WTC11 (cell line): ENCODE measurements around the gene KLHL26. TPM values are rescaled to one million over a fixed set of nuclear protein-coding genes. Genes with fewer than 3 reads are reported as not detected.
A peak's percentile ranks its signal among the peaks of the same experiment; 100 is the strongest.

Source experiments
- ARID4B ChIP-seq: sonication (generic); formaldehyde crosslinking; IDR thresholded peaks from 2 replicates; pipeline ENCODE4 v1.8.0; 2023; ENCODE audit warnings: missing genetic modification reagents, mild to moderate bottlenecking, borderline replicate concordance
- ATF1 ChIP-seq: sonication (generic); formaldehyde crosslinking; IDR thresholded peaks from 2 replicates; pipeline ENCODE4 v1.8.1; 2023; ENCODE audit warnings: mild to moderate bottlenecking, moderate library complexity, missing genetic modification reagents
- ATF2 ChIP-seq: sonication (generic); formaldehyde crosslinking; IDR thresholded peaks from 2 replicates; pipeline ENCODE4 v1.8.1; 2022; ENCODE audit warnings: low read depth, missing genetic modification reagents, borderline replicate concordance
- ATF3 ChIP-seq: sonication (generic); formaldehyde crosslinking; conservative IDR thresholded peaks from 2 replicates; pipeline ENCODE4 v1.8.1; 2022; ENCODE audit warnings: mild to moderate bottlenecking, missing genetic modification reagents
- CBFB ChIP-seq: sonication (generic); formaldehyde crosslinking; IDR thresholded peaks from 2 replicates; pipeline ENCODE4 v1.8.1; 2022; ENCODE audit warnings: mild to moderate bottlenecking, low read depth, missing genetic modification reagents
- CREM ChIP-seq: sonication (generic); formaldehyde crosslinking; IDR thresholded peaks from 2 replicates; pipeline ENCODE4 v1.8.1; 2022; ENCODE audit warnings: mild to moderate bottlenecking, missing genetic modification reagents, moderate library complexity
- E2F4 ChIP-seq: sonication (generic); formaldehyde crosslinking; IDR thresholded peaks from 2 replicates; pipeline ENCODE4 v1.8.1; 2022; ENCODE audit warnings: low read depth, mild to moderate bottlenecking, moderate library complexity, missing genetic modification reagents, borderline replicate concordance
- ETV6 ChIP-seq: sonication (generic); formaldehyde crosslinking; IDR thresholded peaks from 2 replicates; pipeline ENCODE4 v1.8.1; 2022; ENCODE audit warnings: mild to moderate bottlenecking, missing genetic modification reagents
- FOXP1 ChIP-seq: sonication (generic); formaldehyde crosslinking; IDR thresholded peaks from 2 replicates; pipeline ENCODE4 v1.8.0; 2022; ENCODE audit warnings: missing genetic modification reagents, mild to moderate bottlenecking, moderate library complexity, borderline replicate concordance
- GABPB1 ChIP-seq: sonication (generic); formaldehyde crosslinking; IDR thresholded peaks from 2 replicates; pipeline ENCODE4 v1.8.1; 2023; ENCODE audit warnings: mild to moderate bottlenecking, missing genetic modification reagents
- GTF2I ChIP-seq: fragments of 250-450 bp; sonication (Bioruptor Pico); conservative IDR thresholded peaks from 2 replicates; pipeline ENCODE4 v1.4.0; 2021; ENCODE audit warnings: mild to moderate bottlenecking
- JAZF1 ChIP-seq: fragments of 250-450 bp; sonication (Bioruptor Pico); IDR thresholded peaks from 2 replicates; pipeline ENCODE4 v1.9.0; 2021; ENCODE audit warnings: moderate library complexity, mild to moderate bottlenecking, inconsistent platforms
- MXD4 ChIP-seq: fragments of 250-450 bp; sonication (Bioruptor Pico); IDR thresholded peaks from 2 replicates; pipeline ENCODE4 v1.8.0; 2021; ENCODE audit warnings: mild to moderate bottlenecking, moderate library complexity, borderline replicate concordance
- NFE2L1 ChIP-seq: sonication (generic); formaldehyde crosslinking; IDR thresholded peaks from 2 replicates; pipeline ENCODE4 v1.8.1; 2023; ENCODE audit warnings: missing genetic modification reagents
- NR3C1 ChIP-seq: sonication (generic); formaldehyde crosslinking; conservative IDR thresholded peaks from 2 replicates; pipeline ENCODE4 v1.8.1; 2023; ENCODE audit warnings: low read depth, mild to moderate bottlenecking, missing genetic modification reagents
- STAT6 ChIP-seq: sonication (generic); formaldehyde crosslinking; conservative IDR thresholded peaks from 2 replicates; pipeline ENCODE4 v1.8.1; 2023; ENCODE audit warnings: mild to moderate bottlenecking, low read depth, missing genetic modification reagents, moderate library complexity
- USF1 ChIP-seq: sonication (generic); formaldehyde crosslinking; IDR thresholded peaks from 2 replicates; pipeline ENCODE4 v1.8.0; 2022; ENCODE audit warnings: mild to moderate bottlenecking, missing genetic modification reagents
- USF2 ChIP-seq: sonication (generic); formaldehyde crosslinking; IDR thresholded peaks from 2 replicates; pipeline ENCODE4 v1.8.1; 2023; ENCODE audit warnings: mild to moderate bottlenecking, missing genetic modification reagents, moderate library complexity
- ZNF138 ChIP-seq: sonication (generic); formaldehyde crosslinking; conservative IDR thresholded peaks from 2 replicates; pipeline ENCODE4 v1.8.1; 2022; ENCODE audit warnings: mild to moderate bottlenecking, moderate library complexity, missing genetic modification reagents
- ZNF232 ChIP-seq: sonication (generic); formaldehyde crosslinking; IDR thresholded peaks from 2 replicates; pipeline ENCODE4 v1.8.0; 2022; ENCODE audit warnings: mild to moderate bottlenecking, missing genetic modification reagents
- ZNF317 ChIP-seq: sonication (generic); formaldehyde crosslinking; IDR thresholded peaks from 2 replicates; pipeline ENCODE4 v1.8.1; 2023; ENCODE audit warnings: low read depth, mild to moderate bottlenecking, moderate library complexity, missing genetic modification reagents, borderline replicate concordance
- ZNF425 ChIP-seq: fragments of 250-450 bp; sonication (Bioruptor Pico); conservative IDR thresholded peaks from 2 replicates; pipeline ENCODE4 v1.9.0; 2021; ENCODE audit warnings: mild to moderate bottlenecking
- total RNA-seq: library from RNA; stranded (reverse); gene quantifications from 3 replicates; pipeline ENCODE4 v1.2.3, GENCODE V29; 2021
- TF ChIP-seq, protein P1 (sequence below): sonication (generic); formaldehyde crosslinking; IDR thresholded peaks from 2 replicates; pipeline ENCODE4 v1.8.0; 2022; ENCODE audit warnings: mild to moderate bottlenecking, missing genetic modification reagents

KLHL26 gene
- total RNA-seq, 1 experiment from 2014 or later = 13.1 TPM

DNA sequence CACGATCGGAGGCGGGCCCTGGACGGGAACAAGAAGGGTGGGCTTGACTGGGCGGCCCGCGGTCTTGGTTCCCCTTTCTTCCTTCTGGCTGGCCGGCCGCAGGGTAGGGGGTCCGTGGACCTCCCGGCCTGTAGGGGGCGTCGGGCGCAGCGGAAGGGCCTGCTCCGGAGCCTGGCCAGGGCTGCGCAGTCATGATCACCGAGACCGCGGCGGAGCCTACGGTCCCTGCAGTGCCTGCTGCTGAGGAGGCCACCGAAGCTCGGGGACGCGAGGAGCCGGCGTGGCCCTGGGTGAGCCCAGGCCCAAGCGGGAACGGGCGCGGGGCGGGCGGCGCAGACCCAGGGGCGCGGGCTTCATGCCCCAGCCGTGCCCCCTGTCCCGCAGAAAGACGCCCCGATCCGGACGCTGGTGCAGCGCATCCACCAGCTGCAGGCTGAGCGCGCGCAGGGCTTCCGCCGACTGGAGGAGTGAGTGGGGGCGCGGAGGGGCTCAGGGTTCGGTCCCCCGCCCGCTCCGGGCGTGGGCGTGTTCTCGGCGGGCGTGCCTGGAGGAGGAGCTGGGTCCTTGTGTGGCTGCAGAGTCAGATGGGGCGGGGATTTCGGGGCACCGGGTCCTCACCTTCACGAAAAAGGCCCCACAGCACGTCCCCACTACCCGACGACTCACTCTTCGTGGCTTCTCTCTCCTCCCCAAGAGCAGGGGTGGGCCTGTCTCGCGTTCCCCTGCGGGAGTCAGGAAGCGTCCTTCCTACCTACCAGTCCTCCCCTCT, 48.0 kb upstream of the KLHL26 start, which contains the start of gene REX1BD (continued):
- TF ChIP-seq CREM (CRISPR knock-in tag) = peak; percentile 59; the same call in 1 of the 2 replicates
- TF ChIP-seq ZNF138 = peak; percentile 90
- TF ChIP-seq NR3C1 (CRISPR knock-in tag) = 0 out of 2 replicates have a peak, but pooled peaks have one; percentile 69
- TF ChIP-seq ATF3 (CRISPR knock-in tag) = no peak
- peak; percentile 44; the same call in 1 of the 2 replicates for TF ChIP-seq E2F4 (CRISPR knock-in tag)
- TF ChIP-seq GABPB1 = no peak; the same call in 1 of the 2 replicates
- peak; percentile 74; the same call in 1 of the 2 replicates for TF ChIP-seq ETV6 (CRISPR knock-in tag)
- no peak for TF ChIP-seq MXD4
- TF ChIP-seq ATF2 (CRISPR knock-in tag) = peak; percentile 27; the same call in 1 of the 2 replicates
- TF ChIP-seq USF1 = 0 out of 2 replicates have a peak, but pooled peaks have one; percentile 49
- no peak for TF ChIP-seq JAZF1
- peak; percentile 91 for TF ChIP-seq GTF2I (CRISPR knock-in tag)
- TF ChIP-seq ARID4B (CRISPR knock-in tag) = peak; percentile 73; the same call in 1 of the 2 replicates
- TF ChIP-seq ATF1 (CRISPR knock-in tag) = no peak; the same call in 1 of the 2 replicates
- TF ChIP-seq USF2 (CRISPR knock-in tag) = 0 out of 2 replicates have a peak, but pooled peaks have one; percentile 33
- TF ChIP-seq ZNF232 (CRISPR knock-in tag) = peak; percentile 81; the same call in 1 of the 2 replicates
- TF ChIP-seq ZNF317 (CRISPR knock-in tag) = peak; percentile 62; the same call in 1 of the 2 replicates
- TF ChIP-seq FOXP1 (CRISPR knock-in tag) = peak; percentile 83
- TF ChIP-seq STAT6 (CRISPR knock-in tag) = no peak
- peak; percentile 95 for TF ChIP-seq NFE2L1 (CRISPR knock-in tag)
- TF ChIP-seq, protein P1, sequence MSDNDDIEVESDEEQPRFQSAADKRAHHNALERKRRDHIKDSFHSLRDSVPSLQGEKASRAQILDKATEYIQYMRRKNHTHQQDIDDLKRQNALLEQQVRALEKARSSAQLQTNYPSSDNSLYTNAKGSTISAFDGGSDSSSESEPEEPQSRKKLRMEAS (CRISPR knock-in tag) = peak; percentile 60; the same call in 1 of the 2 replicates
- TF ChIP-seq ZNF425 = no peak
- peak; percentile 98 for TF ChIP-seq CBFB (CRISPR knock-in tag)
